Hypothalamus (tissue), 51 donors: ENCODE results near the gene NOTUM.
"Not testable (repeated sequence)": the region's sequence is repeated elsewhere in the genome, so short reads cannot be mapped to it uniquely, and the experiment has no call there.

Experiments used
- DNase-seq, 51 donors: peaks; one replicate each; lab custom pipeline; 2025; lab: John Stamatoyannopoulos, UW

The NOTUM gene

DNA sequence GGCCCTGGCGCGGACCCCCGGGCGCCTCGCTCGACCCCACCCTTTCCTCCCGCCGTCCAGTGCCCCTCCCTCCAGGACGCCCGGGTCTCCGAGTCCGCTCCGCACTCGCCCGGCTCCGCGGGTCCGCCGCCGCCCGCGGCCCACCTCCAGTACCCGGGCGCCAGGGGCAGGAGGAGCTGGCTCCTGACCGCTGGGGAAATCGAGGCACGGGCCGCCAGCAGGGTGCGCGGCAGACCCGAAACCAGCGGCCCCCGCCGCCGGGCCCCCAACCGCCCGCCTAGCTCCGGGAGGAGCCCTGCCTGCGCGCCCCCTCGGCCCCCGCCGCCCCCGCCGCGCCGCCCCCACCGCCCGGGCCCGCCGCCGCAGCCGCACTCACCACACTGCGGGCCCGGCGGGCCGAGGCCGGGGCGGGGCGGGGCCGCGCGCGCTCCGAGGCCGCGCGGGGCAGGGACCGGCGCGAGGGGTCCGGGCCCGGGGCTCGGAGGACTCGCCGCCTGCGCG lies 33.8 kb downstream of the NOTUM start:
- DNase-seq: peak in 1 of 51 donors; percentile 50

DNA sequence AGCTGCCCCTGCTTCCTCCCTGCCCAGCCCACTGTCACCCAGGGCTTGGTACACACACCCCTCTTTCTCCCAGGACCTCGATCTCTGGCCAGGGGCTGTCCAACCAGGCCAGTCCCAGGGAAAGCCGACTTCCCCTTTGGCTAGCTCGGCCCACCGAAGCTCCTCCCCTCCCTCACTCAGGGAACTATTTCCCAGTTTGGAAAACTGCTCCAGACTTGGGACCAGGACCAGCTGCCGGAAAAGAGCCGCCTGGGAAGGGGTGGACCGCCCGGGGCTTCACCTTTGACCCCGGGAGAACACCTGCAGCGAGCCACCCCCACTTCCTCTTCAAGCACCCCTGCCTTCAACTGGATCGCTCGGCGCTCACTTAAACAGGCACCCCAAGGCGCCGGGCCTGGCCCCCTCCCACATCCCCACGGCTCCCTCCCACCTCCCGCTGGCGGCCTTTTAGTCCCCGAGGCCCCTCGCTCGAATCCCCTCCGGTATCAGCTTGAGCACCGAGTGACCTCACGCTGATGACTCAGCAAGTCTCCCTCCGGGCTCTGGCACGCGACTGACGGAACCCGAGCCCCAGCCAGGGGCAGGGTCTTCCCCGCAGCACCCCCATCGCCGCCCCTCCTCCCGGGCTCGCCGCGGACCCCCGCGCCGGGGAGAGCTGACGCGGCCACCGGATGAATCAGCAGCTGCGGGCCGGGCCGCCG lies 34.4 kb downstream of the NOTUM start:
- peak in 33 of 51 donors; percentile 15 to 60 (median 41) for DNase-seq

DNA sequence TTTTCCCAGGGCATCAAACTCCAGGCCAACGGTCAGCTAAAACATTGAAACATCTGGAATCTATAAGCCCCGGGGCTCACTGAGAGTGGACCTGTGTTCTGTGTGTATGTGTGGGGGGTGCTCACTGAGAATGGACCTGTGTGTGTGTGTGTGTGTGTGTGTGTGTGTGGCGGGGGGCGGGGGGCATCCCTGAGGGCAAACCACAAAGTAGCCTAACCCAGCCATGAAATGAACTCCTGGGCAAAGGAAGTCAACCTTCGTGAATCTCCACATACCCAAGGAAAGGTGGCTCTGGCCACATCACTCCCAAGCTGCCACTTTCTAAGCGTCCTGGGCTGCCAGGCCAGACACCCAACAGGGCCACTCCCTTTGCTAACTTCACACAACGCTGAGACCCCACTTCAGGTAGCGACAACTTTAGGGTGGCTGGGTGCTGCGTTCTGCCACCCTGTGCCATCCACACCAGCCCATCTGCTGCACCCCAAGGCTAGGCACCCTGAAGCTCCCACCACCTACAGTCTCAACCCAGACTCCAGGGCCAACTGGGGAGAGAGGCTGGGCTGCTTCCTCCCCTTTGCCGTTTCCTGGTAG lies 35.0 kb downstream of the NOTUM start:
- DNase-seq: no peak

DNA sequence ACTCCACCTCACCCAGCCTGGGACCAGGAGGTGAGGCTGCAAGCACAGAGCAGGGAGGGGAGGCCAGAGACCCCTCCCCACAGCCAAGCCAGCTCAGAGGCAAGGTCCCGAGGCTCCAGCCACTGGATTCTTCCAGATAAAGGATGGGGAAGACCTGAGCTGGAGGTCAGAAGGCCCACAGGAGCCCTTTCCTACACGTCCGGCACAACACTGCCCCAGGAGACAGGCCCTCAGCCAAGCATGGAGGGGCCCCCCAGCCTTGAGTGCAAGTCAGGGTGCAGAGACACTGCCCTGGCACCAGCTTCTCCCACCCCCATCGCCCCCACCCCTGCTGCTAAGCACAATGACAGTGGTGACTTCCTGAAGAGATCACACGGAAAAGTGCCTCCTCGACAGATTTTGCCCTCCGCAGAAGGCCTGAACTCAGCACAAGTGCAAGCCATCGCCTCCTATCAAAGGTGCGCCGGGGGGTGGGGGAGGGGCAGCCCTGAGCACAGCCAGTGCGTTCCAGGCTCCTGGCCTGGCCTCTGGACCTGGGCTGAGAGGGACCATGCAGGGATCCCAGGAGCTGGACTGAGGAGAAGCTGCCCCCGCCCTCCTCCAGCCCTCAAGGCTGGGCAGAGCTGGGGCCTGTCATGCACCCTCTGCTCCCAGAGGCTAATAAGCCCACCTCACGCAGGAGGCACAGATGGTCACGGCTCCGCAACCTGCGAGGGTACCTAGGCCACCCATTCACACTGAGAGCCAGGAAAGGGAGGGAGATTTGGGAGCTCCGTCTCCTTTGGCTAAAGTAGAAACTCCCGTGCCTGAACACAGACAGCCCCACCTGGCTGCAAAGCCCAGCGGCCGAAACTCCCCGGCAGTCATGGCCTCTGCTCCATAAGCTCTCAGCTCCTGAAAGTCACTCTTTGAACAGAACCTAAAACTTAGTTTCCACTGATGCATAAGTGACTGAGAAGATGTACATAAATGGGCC lies 36.1 kb downstream of the NOTUM start:
- no peak for DNase-seq

DNA sequence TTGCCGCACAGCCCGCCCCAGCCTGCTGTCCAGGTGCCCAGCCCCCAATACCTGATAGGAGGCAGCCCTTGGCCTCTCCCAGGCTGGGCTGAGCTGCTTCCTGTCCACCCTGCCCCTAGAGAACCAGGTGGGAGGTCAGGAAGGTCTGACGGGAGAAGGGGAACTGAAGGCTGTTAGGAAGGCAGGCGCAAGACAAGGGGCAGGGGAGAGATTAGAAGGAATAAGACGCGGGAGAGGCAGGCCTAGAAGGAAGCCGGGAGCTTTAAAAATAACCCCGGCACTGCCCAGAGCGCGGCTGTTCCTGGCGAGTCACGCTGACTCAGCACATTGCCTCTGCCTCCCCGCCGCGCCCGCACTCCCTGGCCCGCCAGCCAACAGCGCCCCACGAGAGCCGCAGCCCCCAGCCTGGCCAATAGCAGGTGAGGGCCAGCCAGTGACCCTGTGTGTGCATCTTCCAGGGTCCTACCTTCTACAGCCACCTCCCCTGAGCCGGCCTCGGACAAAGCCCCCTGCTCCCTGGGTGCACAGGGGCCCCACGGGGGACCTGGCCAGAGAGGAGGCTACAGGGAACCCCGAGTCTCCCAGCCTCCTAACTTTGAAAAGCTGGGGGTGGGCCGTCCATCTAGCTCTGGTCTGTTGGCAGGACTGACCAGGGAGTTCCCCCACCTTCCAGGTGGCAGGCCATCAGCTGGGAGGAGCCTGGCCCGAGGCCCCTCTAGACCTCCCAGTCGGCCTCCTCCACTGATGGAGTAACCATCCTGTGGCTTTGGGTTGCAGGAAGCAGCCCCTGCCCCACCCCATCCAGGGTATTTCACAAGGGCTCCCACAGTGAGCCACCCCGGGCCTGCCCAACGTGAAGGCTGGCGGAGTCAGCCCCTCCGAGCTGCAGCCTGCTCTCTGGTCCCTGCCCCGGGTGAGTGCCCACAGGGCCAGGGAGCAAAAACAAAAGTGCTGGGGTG lies 37.4 kb downstream of the NOTUM start:
- peak in 34 of 51 donors; percentile 7 to 66 (median 40) for DNase-seq

DNA sequence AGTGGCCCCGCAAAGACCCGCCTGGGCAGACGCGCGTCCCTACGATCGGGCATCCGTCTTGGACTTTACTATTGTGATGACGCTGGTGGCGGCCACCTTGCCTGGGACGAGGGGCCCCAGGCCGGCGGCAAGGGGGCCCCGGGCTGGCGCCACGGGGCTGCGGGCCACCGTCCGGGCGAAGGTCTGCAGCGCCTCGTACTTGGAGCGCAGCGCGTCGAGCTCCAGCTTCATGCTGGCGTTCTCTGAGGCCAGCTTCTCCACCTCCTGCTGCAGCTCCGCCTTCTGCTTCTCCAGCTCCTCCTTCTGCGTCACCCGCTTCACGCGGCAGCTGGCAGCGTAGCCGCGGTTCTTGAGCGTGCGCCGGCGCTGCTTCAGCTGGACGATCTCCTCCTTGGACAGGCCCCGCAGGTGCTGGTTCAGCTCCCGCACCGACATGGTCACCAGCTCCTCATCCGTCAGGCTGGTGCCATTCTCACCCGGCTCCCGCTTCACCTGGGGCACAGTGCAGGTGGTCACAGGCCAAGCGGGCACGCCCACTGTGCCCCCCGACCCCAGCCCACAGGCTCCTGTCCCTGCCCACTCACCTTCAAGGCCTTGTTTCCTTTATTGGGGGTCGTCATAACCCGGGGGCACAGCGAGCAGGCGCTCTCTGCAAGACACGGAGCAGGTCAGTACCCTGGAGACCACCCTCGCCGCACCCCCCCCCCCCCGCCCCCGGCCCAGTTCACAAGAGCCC lies 38.3 kb downstream of the NOTUM start:
- no peak for DNase-seq

DNA sequence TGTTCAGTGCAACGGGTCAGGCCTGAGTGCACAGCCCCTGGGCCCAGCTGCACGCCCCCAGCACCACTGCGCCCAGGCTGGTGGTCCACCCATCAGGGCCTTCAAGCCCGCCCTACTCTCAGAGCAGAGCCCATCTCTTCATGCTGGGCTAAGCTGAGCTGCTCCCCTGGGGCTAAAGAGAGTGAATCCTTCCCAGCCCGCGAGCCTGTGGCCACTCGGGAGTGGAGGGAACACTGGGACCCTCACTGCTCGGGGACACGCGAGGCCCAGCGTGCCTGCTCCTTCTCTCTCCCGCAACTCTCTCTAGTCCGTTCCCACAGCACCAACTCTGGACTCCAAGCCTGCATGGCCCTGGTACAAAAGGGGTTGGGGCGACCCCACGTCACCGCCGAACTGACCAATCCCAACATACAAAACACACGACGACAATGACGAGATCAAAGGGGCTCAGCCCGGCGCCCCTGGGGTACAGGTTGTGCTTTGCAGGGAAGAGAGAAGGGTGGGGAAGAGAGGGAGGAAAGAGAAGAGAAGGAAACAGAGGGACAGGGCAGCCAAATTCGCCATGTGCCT lies 38.9 kb downstream of the NOTUM start:
- no peak for DNase-seq

DNA sequence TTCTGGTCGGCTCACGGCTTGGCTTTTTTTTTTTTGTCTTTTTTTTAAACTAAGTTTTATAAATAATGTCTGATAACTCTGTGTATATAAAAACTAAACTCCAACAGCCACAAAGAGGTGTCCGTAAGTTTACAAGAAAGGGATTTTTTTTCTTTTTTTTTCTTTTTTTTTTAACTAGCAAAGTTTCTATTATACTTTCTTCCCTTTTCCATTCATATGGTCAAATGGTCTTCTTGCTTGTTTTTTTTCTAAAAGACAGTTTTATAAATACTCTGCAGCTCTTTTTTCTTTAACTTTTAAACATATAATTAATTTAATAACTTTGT lies 39.5 kb downstream of the NOTUM start:
- no peak for DNase-seq

DNA sequence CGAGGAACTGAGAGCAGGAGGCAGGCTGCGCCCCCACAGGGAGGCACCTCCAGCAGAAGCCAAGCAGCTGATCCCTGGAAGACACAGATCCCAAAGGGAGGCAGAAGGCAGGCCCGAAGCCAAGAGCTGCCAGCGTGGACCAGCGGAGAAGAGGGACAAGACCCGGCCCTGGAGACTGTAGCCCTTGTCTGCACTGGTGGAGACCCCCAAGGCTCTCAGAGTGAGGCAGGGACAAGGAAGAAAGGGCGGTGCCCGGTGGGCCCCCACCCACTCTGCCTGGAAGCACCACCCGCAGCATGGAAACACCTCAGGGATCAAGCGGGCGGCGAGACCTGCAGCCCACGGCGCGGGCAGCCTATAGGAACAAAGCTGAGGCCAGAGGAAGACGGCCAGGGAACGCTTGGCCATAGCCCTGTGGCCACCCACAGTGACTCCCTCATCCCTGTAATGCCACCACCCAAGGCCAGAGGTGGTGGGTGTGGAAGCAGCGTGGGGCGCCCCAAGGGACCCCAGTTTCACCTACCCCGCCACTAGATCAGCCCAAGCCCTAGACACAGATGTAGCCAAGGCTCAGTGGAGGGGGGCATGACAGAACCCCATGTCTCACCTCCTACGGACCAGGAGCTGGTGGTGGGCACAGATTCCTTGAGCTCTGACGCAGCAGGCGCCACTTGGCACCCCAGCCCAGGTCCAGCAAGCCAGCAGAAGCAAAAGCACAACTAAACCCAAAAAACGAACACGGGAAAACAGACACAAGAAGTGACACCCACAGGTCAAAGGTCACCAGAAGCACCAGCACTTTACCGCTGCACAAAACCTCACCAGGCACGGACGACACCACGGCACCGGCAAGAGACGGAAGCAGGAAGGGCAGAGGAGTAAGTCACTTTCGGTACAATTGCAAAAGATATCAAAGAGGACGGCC lies 40.1 kb downstream of the NOTUM start:
- DNase-seq: peak in 3 of 51 donors; percentile 15 to 22 (median 17)

DNA sequence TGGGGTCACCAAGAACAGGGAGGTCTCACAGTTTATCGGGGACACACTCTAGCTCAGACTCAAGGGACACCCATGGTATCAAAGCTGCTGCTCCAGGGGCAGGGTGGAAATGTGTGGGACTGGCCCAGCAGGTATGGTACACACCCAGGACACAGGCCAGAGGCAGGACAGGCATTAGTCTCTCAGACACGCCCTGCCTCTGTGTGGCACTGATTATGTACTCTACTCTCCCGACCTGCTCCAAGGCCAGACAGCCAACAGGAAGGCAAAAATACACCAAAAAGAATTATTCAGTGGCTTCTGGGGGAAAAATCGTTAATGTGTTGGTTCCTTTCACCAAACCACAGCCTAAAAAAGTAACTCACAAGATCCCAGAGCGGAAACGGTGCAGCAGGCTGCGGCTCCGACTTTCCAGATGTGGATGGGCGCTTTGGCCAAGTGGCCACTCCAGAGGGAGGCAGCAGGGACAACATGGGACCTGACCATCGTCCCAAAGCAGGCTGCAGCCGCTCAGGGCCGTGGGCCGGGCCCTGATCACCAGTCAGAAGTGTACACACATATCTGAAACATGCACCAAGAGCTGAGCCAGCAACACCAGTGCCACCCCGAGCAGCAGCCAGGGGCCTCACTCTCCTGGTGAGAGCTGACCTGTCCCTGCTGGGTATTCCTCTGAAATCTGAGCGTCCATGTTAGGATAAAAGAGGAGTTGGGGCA lies 42.0 kb downstream of the NOTUM start:
- DNase-seq: no peak

DNA sequence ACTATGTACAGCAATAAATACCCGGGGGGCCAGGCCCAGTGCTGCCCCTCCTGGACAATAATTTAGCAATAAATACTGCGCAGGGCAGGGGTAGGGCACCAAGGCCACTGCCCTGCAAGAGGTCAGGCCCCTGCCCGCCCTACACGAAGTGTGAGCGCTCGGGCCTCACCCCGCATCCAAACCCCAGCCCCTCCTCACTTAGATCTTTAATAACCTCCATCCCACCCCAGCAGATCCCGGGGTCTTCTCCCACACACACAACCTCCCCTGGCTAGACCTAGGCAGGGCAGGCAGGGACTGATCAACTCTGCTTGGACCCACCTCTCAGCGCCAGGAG lies 42.7 kb downstream of the NOTUM start:
- DNase-seq: not testable (repeated sequence)

DNA sequence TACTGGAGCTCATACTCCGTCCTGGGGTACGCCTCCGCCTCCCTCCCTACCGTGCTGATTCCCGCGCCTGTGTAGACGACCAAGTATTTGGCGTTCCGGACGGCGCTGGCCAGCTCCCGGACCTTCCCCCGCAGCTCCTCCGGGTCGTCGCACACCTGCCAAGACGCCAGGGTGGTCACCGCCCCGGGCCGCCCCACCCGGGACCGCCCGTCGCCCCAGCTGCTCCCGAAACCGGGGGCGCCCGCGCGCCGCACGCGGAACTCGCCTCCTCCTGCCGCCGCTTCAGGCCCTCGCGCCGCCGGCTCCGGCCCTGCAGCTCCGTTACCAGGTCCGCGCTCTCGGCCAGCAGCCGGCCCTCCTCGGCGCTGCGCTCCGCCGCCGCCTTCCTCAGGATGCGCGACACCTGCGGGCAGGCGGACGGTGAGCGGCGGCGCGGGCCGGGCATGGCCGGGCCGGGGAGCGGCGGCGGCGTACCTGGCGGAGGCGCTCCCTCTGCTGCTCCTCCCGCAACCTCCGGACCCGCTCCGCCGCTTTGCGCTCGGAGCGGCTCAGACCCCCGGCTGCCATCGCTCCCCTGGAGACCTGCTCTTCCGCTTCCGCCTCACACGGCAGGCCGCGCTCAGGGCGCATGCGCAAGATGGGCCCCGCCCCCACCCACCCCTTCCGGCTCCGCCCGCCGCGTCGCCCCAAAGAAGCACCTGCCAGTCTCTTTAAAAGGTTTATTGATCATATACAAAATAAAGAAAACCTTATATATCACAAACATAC lies 43.2 kb downstream of the NOTUM start, which contains the start of gene SIRT7:
SIRT7 (minus strand) TSS at position 612 of the 768 bp plus-strand sequence; CDS start at position 567, 45 bp downstream.
- peak in 50 of 51 donors; percentile 28 to 90 (median 72) for DNase-seq

DNA sequence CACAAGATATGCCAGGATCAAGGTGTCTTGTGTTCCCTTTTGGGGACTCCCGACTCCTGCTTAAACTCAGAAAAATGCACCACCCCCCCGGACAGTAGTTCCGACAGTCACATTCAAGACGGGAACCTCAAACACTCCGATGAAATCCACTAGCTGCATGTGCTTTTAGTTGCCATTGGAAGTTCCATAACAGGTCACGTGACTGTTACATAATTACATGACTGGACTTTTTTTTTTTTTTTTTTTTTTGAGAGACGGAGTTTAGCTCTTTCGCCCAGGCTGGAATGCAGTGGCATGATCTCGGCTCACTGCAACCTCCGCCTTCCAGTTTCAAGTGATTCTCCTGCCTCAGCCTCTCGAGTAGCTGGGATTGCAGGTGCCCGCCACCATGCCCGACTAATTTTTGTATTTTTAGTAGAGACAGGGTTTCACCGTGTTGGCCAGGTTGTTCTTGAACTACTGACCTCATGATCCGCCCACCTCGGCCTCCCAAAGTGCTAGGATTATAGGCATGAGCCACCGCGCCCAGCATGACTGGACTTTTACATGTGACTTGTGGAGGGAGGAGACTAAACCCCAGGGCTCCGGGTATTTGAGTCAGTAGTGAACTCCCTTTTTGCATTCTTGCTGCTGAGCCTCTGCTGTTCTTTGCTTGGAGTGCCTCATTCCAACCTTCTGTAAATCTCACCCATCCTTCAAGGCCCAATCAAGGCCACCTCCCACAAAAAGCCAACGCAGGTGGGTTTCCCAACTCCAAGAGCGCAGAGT lies 44.6 kb downstream of the NOTUM start:
- DNase-seq: no peak

DNA sequence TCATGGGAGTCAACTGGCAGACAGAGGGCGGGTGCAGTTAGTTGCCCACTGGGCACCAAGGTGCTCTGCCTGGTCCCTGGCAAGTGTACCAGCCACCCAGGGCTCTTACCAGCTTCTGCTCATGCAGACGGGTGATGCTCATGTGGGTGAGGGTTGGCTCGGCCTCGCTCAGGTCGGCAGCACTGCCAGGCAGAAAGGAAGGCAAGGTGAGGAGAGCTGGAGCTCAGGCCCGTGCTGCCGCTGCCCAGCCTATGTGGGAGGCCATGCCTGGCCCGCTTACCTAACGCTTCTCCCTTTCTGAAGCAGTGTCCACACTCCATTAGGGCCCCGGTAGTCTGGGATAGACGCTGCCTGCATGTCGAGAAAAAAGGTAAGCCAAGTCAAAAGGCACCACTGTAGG lies 45.7 kb downstream of the NOTUM start:
- no peak for DNase-seq

DNA sequence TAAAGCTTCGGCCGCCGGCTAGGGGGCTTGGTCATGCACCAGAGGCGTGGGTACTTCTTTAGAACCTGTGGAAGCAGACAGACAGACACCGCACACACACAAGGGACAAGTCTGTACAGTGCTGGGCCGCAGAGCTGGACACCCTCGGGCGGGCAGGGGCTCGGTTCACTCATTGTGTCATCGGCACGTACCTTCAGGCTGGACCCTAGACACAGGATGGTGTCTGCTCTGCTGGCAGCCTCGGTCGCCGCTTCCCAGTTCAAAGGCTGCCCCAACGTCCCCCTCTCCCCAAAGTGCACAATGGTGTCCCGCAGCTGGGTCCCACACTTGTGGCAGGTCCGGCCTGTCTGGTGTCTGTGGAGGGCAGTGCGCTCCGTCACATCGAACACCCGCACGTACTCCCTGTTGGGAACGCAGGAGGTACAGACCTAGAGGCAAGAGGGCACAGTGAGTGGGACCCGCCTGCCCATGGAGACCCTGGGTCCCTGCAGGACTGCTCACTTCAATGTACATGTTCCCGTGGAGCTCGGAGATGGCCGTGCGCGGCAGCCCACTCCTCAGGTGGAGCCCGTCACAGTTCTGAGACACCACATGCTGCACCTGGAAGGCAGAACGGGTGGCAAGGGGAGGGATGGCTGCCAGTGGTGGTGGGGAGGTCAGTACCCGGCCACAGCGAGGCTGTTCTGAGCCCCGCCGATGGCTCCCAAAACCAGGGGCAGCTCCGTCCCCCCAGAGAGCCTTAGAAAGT lies 46.7 kb downstream of the NOTUM start:
- no peak for DNase-seq
